HuH-7.5 (cell line): Measurements from ENCODE around the gene SLC35A3.

ENCODE experiments used
- DNase-seq: peaks from one replicate; pipeline ENCODE4 v3.0.0; 2011; ENCODE audit warnings: low spot score

Gene SLC35A3

GRCh38 chr1:100077531-100077930 lies 107.7 kb downstream of the SLC35A3 start:
- no peak for DNase-seq

GRCh38 chr1:100080331-100080730 lies 110.5 kb downstream of the SLC35A3 start:
- DNase-seq = no peak
